ENCODE data around the gene VPS50.
"Not testable (repeated sequence)": the region's sequence is repeated elsewhere in the genome, so short reads cannot be mapped to it uniquely, and the experiment has no call there.

Gene VPS50

DNA sequence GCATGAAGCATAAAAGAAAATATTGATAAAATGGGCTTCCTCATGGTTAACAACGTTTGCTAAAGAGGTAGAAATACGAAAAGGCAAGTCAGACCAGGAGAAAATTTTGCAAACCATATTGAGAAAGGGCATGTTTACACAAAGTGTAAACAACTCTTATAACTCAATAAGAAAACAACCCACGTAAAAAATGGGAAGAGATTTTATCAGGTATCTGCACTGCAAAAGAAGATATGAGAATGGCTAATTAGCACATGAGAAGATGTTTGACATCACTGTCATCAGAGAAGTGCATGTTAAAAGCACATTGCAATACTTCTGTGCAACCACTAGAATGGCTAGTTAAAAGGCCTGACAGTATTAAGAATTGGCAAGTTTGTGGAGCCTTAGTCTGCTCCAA is 99.5 kb downstream of the VPS50 start:
- no peak for DNase-seq (ENCODE audit: low spot score)

DNA sequence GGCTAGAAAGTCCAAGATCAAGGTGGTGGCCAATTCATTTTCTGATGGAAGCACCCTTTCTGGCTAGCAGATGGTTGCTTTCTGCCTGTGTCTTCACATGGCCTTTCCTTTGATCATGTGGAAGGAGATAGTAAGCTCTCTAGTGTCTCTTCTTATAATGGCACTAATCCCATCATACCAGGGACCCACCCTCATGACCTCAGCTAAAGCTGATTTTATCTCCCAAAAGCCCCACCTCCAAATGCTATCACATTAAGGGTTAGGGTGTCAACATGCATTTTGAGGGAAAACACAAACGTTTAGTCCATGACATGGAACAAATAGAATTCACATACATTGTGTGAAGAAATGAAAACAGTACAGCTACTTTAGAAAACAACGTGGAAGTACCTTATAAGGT is 100.0 kb downstream of the VPS50 start:
- DNase-seq (ENCODE audit: low spot score) = no peak

DNA sequence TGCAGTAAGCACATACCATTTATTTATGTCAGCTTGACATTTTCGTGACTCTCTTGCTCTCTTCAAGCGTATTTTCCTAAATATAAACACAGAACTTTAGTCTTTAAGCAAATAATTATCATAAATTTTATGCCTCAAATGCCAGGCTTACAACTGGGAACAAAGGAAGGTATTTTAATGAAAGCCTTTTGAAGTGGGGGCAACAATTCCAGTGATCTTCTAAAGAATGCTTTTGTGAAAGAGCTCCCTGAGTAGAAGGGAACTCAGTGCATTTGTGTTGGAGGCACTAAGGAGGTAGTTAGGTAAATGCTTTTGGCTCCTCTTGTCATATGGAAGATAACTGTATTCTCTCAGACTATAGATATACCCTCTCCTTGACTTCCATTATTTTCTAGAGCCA is 104.9 kb downstream of the VPS50 start:
- no peak for DNase-seq (ENCODE audit: low spot score)

DNA sequence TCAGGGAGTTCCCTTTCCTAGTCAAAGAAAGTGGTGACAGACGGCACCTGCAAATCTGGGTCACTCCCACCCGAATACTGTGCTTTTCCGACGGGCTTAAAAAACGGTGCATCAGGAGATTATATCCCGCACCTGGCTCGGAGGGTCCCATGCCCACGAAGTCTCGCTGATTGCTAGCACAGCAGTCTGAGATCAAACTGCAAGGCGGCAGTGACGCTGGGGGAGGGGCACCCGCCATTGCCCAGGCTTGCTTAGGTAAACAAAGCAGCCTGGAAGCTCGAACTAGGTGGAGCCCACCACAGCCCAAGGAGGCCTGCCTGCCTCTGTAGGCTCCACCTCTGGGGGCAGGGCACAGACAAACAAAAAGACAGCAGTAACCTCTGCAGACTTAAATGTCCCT is 110.0 kb downstream of the VPS50 start:
- not testable (repeated sequence) for DNase-seq (ENCODE audit: low spot score)

DNA sequence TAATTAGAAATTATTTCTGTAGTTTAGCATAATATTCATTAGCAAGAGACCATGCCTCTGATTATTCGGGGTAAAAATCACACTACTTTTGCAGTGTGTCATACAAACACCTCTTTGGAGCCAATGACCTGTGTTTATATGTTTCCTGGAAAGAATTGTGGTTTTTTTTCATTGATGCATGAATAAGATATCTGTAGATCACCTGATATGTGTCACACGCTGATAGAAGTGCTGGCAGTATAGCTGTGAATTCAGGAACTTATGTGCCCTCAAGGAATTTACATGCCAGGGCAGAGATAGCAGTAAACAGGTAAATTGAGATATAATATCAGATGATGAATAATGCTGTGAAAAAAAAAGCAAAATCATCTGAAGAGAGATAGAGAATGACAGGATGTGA is 118.2 kb downstream of the VPS50 start:
- DNase-seq (ENCODE audit: low spot score) = no peak

DNA sequence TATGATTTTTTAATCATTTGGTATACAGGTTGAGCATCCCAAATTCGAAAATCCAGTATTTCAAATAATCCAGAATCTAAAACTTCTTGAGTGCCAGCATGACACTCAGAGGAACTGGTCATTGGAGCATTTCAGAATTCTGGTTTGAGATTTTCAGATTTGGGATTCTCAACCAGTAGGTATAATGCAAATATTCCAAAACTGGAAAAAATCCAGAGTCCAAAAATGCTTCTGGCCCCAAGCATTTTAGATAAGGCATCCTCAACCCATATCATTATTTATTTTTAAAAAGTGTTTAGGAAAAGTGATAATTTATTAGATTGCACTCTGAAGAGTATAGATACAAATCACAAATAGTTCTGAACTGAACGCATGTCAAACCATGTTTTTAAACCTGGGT is 120.7 kb downstream of the VPS50 start:
- no peak for DNase-seq (ENCODE audit: low spot score)

DNA sequence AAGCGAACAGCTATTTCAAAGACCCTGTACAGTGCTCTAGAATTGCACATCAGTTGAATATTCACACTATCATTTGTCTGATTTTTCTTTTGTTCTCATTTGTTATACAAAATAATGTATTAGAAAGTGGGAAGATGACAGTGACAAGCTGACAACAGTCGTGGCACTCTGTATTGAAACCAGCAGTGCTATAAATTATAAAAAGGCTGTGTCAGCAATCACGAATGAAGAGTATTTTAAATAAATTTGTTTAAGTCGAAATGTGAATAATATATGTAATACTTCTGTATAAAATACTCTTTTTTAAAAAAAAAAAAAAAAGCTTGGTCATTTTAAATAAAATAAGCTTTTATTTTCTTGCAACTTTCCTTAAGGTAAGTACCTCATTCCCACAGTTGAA is 122.6 kb downstream of the VPS50 start:
- no peak for DNase-seq (ENCODE audit: low spot score)

DNA sequence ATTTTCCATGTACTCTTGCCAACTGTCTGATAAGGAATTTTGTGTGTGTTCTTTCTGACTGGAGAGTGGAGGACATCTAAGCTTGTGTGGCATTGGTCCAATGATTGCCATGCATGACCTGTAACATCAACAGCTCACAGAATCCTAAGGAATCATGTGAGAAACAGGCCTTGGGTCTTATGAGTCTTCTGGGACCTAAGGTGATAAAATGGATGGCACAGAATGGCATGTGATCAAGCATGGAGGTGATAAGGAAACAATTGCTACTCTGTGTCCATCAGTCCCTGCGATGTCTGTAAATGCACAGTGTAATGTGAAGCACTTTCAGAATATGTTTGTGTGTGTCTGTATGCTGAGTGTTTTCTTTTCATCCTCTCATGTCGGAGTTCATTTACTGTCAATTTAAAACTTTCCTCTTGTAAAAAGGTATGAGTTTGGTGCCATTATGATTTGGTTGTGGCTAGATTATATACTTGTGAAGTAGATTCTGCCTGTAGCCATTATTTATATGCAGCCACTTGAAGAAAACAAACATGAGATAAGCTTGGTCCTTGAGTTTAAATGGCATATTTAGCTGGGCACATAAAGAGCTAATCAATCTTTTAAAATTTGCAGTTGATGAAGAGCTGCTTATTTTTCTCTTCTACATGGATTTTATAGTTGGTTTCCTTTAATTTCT is 127.5 kb downstream of the VPS50 start:
- DNase-seq (ENCODE audit: low spot score) = no peak

DNA sequence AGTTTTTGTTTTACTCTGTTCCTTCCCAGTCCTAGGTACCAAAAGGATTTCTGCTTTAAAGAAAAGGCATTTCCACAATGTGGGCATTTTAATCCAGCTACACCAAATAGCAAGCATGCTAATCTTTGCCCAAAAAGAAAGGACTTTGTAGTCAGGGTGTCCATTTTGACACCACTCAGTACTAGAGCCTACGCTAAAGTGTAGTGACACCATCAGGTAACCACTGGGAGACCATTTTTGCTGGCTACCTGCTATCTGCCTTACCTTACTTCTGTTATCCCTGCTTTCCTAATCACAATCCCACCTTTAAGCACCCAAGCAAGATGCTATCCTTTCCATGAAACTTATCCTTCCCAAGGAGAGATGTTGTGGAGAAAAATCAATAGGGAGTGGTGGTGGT is 129.7 kb downstream of the VPS50 start:
- no peak for DNase-seq (ENCODE audit: low spot score)

DNA sequence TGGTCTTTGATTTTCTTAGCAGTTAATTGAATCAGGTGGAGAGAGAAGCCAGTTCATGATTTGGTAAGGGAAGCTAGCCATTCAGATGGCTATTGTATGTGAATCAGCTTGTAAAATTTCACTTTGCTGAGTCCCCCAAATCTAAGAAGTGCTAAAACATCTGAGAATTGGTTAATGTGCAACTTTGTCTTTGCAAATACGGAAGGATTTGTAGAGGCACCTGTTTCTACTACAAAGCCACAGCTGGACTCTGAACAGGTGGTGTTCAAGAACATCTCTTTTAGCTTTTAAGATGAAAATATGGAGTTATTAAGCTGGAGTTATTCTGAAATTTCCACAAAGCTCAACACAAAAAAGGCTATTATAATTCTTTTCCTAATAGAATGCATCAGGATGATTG is 132.6 kb downstream of the VPS50 start:
- no peak for DNase-seq (ENCODE audit: low spot score)

DNA sequence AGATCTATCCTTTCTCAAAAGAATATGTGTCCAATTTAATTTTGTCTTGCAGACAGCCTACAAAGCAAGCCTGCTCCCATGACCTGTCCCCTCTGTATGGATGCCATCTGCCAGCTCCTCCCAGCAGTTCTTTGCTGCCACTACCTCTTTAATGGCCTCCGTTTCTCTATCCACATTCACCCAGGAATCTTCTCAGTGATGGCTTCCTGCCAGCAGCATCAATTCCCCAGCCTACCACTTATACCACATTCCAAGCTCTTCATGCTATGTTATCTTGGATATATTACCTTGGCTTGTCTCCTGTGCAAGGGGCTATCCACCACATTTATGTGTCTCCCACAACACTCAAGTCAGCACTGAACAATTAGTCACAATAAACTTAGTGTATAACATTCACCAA is 133.2 kb downstream of the VPS50 start:
- no peak for DNase-seq (ENCODE audit: low spot score)

DNA sequence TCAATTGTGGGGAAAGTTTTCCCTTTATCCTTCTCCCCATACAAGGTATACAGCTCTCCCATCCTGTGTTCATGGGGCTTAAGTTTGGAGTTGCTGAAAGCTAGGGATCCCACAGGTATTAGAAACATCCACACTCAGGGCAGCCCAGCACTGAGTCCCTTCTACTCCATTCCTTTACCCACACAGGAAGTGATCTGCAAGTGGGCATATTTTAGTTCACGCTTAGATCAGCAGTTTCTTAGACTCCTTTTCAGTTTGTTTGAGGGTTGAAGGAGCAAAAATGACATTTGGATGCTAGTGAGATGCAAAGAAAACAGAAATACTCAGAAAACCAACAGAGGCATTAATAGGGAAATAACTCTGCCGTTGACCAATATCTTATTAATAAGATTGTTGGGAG is 134.7 kb downstream of the VPS50 start:
- DNase-seq (ENCODE audit: low spot score) = no peak

DNA sequence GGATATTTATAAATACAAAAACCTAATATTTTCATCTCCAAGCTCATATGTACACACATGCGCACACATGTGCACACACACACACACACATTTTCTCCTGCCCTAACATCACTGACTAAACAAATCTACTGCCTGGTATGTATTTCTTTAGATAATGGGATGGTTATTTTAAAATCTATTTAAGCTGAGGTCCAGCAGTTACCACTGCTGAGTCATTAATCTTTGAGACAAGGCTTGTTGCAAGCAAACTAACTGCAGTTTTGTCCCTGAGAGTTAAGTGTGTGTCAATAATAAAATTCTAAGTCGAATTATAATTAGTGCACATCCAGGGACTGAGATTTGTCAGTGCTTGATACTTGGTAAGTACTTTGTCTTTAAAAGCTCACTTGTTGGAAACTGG is 135.1 kb downstream of the VPS50 start:
- DNase-seq (ENCODE audit: low spot score) = no peak

DNA sequence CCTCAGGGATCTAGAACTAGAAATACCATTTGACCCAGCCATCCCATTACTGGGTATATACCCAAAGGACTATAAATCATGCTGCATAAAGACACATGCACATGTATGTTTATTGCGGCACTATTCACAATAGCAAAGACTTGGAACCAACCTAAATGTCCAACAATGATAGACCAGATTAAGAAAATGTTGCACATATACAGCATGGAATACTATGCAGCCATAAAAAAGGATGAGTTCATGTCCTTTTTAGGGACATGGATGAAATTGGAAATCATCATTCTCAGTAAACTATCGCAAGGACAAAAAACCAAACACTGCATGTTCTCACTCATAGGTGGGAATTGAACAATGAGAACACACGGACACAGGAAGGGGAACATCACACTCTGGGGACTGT is 138.8 kb downstream of the VPS50 start:
- DNase-seq (ENCODE audit: low spot score) = not testable (repeated sequence)

DNA sequence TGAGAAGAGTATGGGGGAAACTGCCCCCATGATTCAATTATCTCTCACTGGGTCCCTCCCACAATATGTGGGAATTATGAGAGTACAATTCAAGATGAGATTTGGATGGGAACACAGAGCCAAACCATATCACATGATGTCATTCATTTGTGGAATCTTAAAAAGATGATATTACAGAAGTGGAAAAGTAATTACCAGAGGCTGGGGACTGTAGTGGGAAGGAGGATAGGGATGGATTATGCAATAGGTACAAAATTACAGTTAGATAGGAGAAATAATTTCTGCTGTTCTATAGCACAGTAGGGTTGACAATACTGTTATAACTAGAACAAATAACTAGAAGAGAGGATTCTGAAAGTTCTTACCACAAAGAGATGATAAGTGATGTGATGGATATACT is 141.4 kb downstream of the VPS50 start:
- no peak for DNase-seq (ENCODE audit: low spot score)

DNA sequence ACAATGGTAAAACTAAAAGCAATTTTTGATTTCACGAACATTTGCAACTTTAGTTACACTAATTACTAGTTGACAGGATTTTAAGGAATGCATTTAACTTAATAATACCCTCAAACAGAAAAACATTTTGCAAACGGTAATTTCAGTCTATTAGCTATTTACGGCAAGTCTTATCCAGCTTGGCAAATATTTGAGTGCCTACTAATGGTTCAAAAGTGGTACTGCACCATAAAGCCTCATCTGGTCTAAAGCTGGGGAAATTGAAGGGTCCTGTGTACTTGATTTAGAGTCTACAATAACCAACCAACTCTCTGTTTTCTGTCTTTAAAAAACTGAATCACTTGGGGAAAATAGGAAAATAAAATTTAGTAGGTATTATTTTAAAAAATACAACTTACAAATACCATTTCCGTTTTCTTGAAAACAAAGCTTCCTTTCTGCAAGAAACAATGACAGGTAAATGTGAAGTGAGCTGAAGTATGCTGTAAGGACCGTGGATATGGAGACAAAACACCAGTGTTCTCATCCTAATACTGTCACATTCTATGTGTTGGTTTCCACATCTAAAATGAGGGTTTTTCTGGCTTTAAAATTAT is 142.3 kb downstream of the VPS50 start:
- DNase-seq (ENCODE audit: low spot score) = peak; percentile 37

DNA sequence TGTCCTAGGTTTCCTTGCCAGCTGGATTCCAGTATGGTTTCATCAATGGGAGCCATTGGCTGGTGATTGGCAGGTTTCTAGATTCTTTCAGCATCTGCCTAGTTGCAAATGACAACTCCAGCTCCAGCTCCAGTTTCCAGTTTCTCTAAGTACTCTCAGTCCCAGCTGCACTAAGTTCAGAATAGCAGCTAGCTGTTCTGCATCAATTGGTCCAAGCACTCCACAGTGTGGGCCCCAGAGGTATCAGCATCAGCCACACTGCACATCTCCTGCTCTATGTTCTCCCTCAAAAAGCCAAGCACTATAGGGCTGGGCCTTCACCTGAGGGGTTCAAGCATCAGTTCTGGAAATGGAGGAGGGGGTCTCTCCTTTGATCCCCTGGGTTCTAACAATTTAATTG is 143.4 kb downstream of the VPS50 start:
- DNase-seq (ENCODE audit: low spot score) = no peak

DNA sequence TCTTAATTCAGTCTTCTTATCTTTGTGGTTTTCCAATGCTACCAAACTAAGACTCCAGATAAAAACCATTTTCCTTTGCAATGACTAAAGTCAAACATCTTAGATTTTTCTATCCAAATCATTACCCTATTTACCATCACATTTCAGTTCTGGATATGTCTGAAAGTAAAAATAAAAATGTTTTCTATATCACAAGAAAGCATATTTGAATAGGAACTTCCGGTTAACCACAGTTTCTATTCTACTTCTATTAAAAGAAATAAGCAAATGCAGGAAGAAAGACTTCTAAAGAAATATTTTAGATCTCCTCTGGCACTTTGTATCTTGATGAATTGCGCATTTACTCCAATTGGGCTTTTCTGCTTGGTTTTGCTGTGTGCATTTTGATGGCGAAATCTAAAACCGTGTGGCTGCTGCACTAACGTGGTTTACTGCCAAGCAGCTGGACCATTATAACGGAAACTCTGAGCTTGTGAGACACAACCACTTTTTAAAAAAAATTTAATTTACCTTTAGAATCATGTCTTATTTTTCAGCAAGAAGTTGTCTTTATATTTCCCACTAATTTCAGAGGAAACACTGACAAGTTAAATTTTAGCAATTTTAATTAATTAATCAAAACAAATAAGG is 146.1 kb downstream of the VPS50 start:
- no peak for DNase-seq (ENCODE audit: low spot score)

DNA sequence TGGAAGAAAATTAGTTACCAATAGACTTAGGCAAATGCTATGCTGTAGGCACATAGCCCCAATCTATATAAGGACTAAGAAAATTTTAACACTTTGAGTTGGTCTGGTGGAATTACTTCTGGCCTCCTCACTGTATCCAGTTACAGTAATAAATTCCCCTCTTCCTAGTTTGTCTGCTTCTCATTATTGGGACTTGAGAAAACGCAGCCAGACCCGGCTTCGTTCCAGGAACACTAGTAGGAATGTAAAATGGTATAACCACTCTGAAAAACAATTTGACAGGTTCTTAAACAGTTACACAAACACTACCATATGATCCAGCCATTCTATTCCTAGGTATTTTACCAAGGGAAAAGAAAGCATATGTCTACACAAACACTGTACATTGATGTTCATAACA is 150.2 kb downstream of the VPS50 start:
- no peak for DNase-seq (ENCODE audit: low spot score)

DNA sequence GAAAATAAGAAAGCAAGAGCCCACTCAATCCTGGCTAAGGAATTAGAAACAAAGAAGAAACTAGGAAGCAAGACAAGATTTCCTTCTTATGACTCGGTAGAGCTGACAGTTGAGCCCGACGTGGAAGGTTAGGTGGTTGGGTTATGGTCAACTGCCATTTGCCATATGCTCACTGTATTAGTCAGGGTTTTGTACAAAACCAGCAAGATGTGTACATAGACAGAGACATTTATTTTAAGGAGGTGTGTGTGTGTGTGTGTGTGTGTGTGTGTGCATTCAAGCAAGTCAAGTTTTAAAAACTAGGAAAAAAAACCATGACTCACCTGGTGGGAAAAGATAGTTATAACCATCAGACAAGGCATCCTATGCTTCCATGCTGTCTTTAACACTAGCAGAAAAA is 158.5 kb downstream of the VPS50 start:
- DNase-seq (ENCODE audit: low spot score) = no peak

DNA sequence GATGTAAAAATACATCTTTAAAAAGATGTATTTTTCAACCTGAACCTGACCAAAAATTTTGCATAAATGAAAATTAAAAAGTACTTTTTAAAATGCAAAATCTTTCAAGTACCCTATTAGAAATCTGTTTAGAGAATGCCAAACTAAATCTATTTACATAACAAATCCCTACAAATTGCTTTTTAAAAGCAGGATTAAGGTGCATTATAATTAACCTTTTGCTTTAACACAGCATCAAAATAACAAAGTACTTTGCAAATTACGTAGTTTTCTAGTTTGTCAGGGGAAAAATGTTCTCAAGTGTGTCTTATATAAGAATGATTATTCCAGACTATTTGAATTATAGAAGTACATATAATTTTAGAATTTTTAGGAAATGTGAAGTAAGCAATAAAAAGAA is 160.8 kb downstream of the VPS50 start:
- DNase-seq (ENCODE audit: low spot score) = no peak

DNA sequence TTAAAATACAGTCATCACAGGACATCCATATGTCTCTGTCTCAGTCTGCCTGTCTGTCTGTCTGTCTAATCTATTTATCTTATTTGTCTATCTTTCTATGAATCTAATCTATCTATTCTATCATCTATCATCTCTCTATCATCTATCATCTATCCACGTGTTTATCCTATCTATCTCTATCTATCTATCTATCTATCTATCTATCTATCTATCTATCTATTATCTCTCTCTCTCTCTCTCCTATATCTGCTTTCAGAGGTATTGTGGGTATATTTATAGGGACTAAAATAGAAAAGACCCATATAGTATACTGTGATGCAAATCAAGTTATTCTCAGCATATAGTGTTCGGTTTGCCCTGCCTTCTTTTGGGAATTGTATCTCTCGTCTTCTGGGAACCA is 167.5 kb downstream of the VPS50 start:
- DNase-seq (ENCODE audit: low spot score) = no peak

DNA sequence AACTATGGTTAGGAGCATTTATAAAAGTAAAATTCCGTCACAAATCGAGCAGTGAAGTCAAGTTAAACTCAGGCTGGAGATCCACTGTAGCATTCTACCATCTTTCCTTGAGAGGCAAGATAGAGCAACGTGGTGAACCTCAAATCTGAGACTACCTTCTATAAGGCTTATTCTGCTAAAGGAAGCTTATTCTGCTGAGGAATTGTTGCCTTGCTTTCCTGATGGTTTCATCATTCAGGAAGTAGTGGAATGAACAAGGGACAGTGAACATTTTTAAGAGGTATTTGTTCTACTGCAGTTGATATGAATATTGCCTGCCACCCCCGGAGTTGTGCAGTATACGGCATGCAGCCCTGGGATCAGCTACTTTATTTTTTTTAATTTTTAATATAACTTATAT is 170.8 kb downstream of the VPS50 start:
- no peak for DNase-seq (ENCODE audit: low spot score)

DNA sequence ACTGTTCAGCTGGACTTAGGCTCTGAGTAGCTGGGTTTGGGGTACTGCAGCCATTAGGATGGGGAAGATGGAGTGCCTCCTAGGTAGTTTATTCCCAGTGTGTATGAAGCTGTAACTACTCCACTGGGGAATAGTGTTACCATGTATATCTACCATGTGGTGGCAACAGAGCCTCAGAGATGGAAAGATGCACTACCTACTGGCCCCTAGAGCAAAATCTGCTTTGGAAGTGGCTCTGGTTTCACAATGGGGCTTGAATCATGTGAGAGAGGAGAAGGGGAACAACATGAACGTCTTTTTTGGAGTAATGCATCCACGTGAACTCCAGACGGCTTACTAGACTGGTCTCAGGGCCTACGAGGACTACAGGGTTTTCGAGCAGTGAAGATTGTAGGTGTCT is 175.1 kb downstream of the VPS50 start:
- DNase-seq (ENCODE audit: low spot score) = no peak
